Vagina (tissue), 2 donors: Measurements from ENCODE around the gene SLC26A11. TPM values are rescaled to one million over a fixed set of nuclear protein-coding genes. Genes with fewer than 3 reads are reported as not detected.
"Not testable (repeated sequence)": the region's sequence is repeated elsewhere in the genome, so short reads cannot be mapped to it uniquely, and the experiment has no call there.

ENCODE experiments used
- DNase-seq, 2 donors: peaks; one replicate each; pipeline ENCODE4 v3.0.0-alpha.2; 2017; ENCODE audit errors: extremely low spot score in 2 of 2
- H3K27ac ChIP-seq: fragments of 200-600 bp; sonication (generic); one replicate; pipeline ENCODE4 v1.5.1; 2019
- H3K27me3 ChIP-seq: fragments of 200-600 bp; sonication (generic); one replicate; pipeline ENCODE4 v1.5.1; 2019
- H3K36me3 ChIP-seq, 2 donors: fragments of 200-600 bp; sonication (generic); one replicate each; pipeline ENCODE4 v1.5.1; 2017 to 2019
- H3K4me1 ChIP-seq: fragments of 200-600 bp; sonication (generic); one replicate; pipeline ENCODE4 v1.5.1; 2019
- H3K4me3 ChIP-seq, 2 donors: fragments of 200-600 bp; sonication (generic); 1 replicate in 1 of 2; 2 replicates in 1 of 2; pipeline ENCODE4 v1.5.1; 2016 to 2019
- H3K9me3 ChIP-seq: fragments of 200-600 bp; sonication (generic); one replicate; pipeline ENCODE4 v1.5.1; 2019
- CTCF ChIP-seq, 3 experiments: fragments of 450-650 bp in 2 of 3; fragments of 200-600 bp in 1 of 3; sonication (generic) in 1 of 3; IDR thresholded peaks; one replicate each; pipeline ENCODE4 v1.5.1; 2017 to 2019; ENCODE audit warnings: antibody characterized with exemption in 3 of 3, mild to moderate bottlenecking in 2 of 3, moderate library complexity in 2 of 3
- POLR2A ChIP-seq, 2 donors: fragments of 450-650 bp; IDR thresholded peaks; one replicate each; pipeline ENCODE4 v1.6.1; 2017; ENCODE audit warnings: antibody characterized with exemption in 2 of 2, mild to moderate bottlenecking in 2 of 2, moderate library complexity in 2 of 2
- POLR2AphosphoS5 ChIP-seq, 2 donors: sonication (generic); formaldehyde crosslinking; IDR thresholded peaks; one replicate each; pipeline ENCODE4 v1.9.0; 2017; ENCODE audit warnings: antibody characterized with exemption in 2 of 2, mild to moderate bottlenecking in 2 of 2, low read depth in 1 of 2; ENCODE audit not compliant: insufficient read depth in 1 of 2
- intact Hi-C: fragments of 100-400 bp; cut with DNase I; formaldehyde crosslinking; loops from one replicate; pipeline ENCODE4 v1.15.1; 2023
- total RNA-seq: library from RNA; depleted of rRNA; stranded (reverse); fragments of >200 nt; gene quantifications from one replicate; pipeline ENCODE4 v1.2.3, GENCODE V29; 2016

Gene SLC26A11
- total RNA-seq, 1 donor from 2014 or later: 22.8 TPM

DNA sequence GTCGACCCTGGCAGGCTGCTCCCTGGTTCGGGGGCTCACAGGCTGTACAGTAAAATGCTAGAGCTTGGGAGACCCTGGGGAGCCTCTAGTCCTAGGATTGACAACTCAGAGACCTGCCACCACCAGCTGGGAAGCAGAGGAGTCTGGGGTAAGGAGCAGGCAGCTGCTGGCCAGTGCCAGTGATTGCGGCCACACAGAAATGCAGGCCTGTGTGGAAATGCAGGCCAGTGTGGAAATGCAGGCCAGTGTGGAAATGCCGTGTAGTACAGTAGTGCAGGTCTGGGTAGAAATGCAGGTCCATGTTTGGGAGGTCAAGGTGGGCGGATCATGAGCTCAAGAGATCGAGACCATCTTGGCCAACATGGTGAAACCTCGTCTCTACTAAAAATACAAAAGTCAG is 23.6 kb upstream of the SLC26A11 start:
- H3K4me3 ChIP-seq: no peak overlapping the region
- no peaks in the 10 kb centered on the region for H3K9me3 ChIP-seq
- no peak overlapping the region for H3K27ac ChIP-seq
- TF ChIP-seq CTCF (IDR thresholded peaks at IDR 0.05): no peak
- no peak for TF ChIP-seq POLR2AphosphoS5 (IDR thresholded peaks at IDR 0.05; ENCODE audit: insufficient read depth in 1 of 2, low read depth in 1 of 2)
- no peak for TF ChIP-seq POLR2A (IDR thresholded peaks at IDR 0.05)
- no peaks in the 10 kb centered on the region for H3K36me3 ChIP-seq
- no peaks in the 10 kb centered on the region for H3K27me3 ChIP-seq
- intact Hi-C loops: no loop called here
- peaks cover 7% of the 10 kb centered on the region for H3K4me1 ChIP-seq
- no peak for DNase-seq

- Histone ChIP-seq H3K4me3 (no peak overlapping the region), H3K27ac (no peak overlapping the region), H3K36me3 (no peaks in the 10 kb centered on the region), H3K9me3 (no peaks in the 10 kb centered on the region), H3K27me3 (no peaks in the 10 kb centered on the region), H3K4me1 (no peaks in the 10 kb centered on the region)
- no peak for DNase-seq
- TF ChIP-seq POLR2AphosphoS5 (IDR thresholded peaks at IDR 0.05; ENCODE audit: insufficient read depth in 1 of 2, low read depth in 1 of 2): no peak
- intact Hi-C loops: no loop called here
Measured at GRCh38 chr17:80198144-80198661, 22.0 kb upstream of the SLC26A11 start.

GRCh38 chr17:80199295-80199694 is 20.9 kb upstream of the SLC26A11 start:
- not testable (repeated sequence) for H3K36me3 ChIP-seq, H3K4me1 ChIP-seq

GRCh38 chr17:80201446-80201845 is 18.8 kb upstream of the SLC26A11 start:
- Histone ChIP-seq H3K36me3 (no peaks in the 10 kb centered on the region), H3K4me3 (no peak overlapping the region), H3K9me3 (no peaks in the 10 kb centered on the region), H3K4me1 (no peaks in the 10 kb centered on the region), H3K27me3 (no peaks in the 10 kb centered on the region), H3K27ac (no peak overlapping the region)
- intact Hi-C loops: no loop called here
- no peak for TF ChIP-seq CTCF (IDR thresholded peaks at IDR 0.05)
- no peak for TF ChIP-seq POLR2A (IDR thresholded peaks at IDR 0.05)
- no peak for TF ChIP-seq POLR2AphosphoS5 (IDR thresholded peaks at IDR 0.05; ENCODE audit: insufficient read depth in 1 of 2, low read depth in 1 of 2)
- DNase-seq: no peak

More at GRCh38 chr17:80199295-80199694, 20.9 kb upstream of the SLC26A11 start:
- H3K9me3 ChIP-seq, H3K4me3 ChIP-seq, H3K27me3 ChIP-seq, H3K27ac ChIP-seq, intact Hi-C loops, DNase-seq: not testable (repeated sequence)

GRCh38 chr17:80202197-80202596 is 18.0 kb upstream of the SLC26A11 start:
- Histone ChIP-seq H3K27ac (no peak overlapping the region), H3K36me3 (no peaks in the 10 kb centered on the region), H3K4me1 (no peaks in the 10 kb centered on the region), H3K9me3 (no peaks in the 10 kb centered on the region), H3K4me3 (no peak overlapping the region), H3K27me3 (no peaks in the 10 kb centered on the region)
- intact Hi-C loops: no loop called here
- no peak for DNase-seq
- no peak for TF ChIP-seq POLR2AphosphoS5 (IDR thresholded peaks at IDR 0.05; ENCODE audit: insufficient read depth in 1 of 2, low read depth in 1 of 2)
- TF ChIP-seq POLR2A (IDR thresholded peaks at IDR 0.05): no peak
- no peak for TF ChIP-seq CTCF (IDR thresholded peaks at IDR 0.05)

GRCh38 chr17:80203471-80203963 is 16.7 kb upstream of the SLC26A11 start:
- H3K36me3 ChIP-seq: peaks cover 0 to 5% of the 10 kb centered on the region in 2 donors
- no peak for DNase-seq
- intact Hi-C loops: no loop called here

More at GRCh38 chr17:80203471-80203963, 16.7 kb upstream of the SLC26A11 start:
- Histone ChIP-seq H3K27me3 (no peaks in the 10 kb centered on the region), H3K27ac (no peak overlapping the region), H3K4me3 (no peak overlapping the region), H3K9me3 (no peaks in the 10 kb centered on the region), H3K4me1 (no peaks in the 10 kb centered on the region)
- no peak for TF ChIP-seq POLR2AphosphoS5 (IDR thresholded peaks at IDR 0.05; ENCODE audit: insufficient read depth in 1 of 2, low read depth in 1 of 2)
- TF ChIP-seq CTCF (IDR thresholded peaks at IDR 0.05): no peak
- TF ChIP-seq POLR2A (IDR thresholded peaks at IDR 0.05): no peak
